Measurements from ENCODE around the gene CFAP69.
"Not testable (repeated sequence)": the region's sequence is repeated elsewhere in the genome, so short reads cannot be mapped to it uniquely, and the experiment has no call there.

CFAP69 gene

DNA sequence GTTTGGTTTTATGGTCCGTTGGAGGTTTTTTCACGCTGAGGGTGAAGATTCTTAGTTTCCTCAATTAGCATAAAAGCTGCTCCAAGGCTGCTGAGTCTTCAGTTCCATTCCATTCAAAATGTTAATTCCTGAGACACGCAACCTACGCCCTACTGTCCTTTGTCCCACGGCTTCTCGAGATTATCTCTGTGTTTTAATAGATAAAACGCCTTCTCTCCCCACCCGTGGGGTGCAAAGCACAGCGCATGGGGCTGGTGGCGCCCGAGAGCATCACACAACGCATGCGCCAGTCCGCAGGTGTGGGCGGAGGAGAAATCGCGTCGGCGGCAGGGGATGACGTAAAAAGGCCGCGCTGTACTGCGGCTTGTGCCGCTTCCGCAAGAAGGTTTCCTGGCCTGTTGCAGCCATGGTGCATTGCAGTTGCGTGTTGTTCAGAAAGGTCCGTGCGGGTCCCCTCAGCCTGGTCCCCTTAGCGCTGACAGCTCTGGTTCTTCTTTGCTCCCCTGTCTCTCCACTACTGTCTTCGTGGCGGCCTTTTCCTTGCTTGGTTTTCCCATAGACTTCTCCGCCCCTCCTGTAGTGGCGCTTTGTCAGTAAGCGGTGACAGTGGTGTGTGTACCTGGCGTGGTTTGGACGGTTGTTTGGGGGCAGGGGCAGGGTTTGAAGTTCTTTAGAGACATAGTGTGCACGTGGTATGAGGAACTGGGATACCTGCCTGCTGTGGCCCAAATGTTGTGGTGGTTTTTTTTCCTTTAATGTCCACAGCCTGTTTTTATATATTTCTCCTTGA lies 101.6 kb downstream of the CFAP69 start, which contains the start of gene GTPBP10:
GTPBP10 (plus strand) TSS at position 381 of the 790 bp plus-strand sequence; CDS start at position 407, 26 bp downstream.
- peak; percentile 97 for DNase-seq

GRCh38 chr7:90347759-90348158 lies 102.8 kb downstream of the CFAP69 start:
- DNase-seq = no peak

GRCh38 chr7:90349305-90349704 lies 104.3 kb downstream of the CFAP69 start:
- no peak for DNase-seq

DNA sequence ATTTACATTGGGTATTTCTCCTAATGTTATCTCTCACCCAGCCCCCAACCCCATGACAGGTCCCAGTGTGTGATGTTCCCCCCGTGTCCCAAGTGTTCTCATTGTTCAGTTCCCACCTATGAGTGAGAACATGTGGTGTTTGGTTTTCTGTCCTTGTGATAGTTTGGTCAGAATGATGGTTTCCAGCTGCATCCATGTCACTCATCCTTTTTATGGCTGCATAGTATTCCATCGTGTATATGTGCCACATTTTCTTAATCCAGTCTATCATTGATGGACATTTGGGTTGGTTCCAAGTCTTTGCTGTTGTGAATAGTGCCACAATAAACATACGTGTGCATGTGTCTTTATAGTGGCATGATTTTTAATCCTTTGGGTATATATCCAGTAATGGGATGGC lies 105.1 kb downstream of the CFAP69 start:
- DNase-seq = not testable (repeated sequence)

GRCh38 chr7:90351987-90352386 lies 107.0 kb downstream of the CFAP69 start:
- DNase-seq = no peak
